ENCODE measurements around the gene ADCY5.

Gene ADCY5

DNA sequence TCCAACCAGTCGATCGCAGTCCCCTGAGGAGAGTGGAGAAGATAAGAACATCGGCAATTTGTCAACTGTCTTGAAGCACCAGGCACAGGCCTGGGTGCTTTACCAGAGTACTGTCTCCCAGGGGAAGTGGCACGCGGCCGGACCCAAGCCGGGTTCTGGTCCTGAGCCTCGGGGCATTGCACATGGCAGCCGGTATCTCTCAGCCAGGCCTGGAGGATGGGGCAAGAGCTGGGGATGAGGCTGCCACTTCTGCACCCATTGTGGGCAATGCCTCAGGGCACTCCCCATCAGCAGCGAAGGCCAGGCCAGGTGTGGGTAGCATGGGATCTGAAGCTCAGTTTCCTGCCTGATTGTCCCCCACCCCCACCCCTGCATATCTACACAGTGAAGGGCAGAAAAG is 77.5 kb downstream of the ADCY5 start:
- no peaks in the 10 kb centered on the region for H3K36me3 ChIP-seq
- H3K4me3 ChIP-seq = no peak overlapping the region
- no peaks in the 10 kb centered on the region for H4K20me1 ChIP-seq
- peaks cover 0 to 16% (median 10%) of the 10 kb centered on the region in 11 experiments; a peak in 8 of 22 replicates for H3K9me3 ChIP-seq (replicated peaks in 1 of 11)
- no peaks in the 10 kb centered on the region for H3K27me3 ChIP-seq
- TF ChIP-seq Cebpa-rat (IDR thresholded peaks at IDR 0.05) = no peak
- no peak overlapping the region for H3K9ac ChIP-seq
- H3K27ac ChIP-seq = no peak overlapping the region
- H3K4me1 ChIP-seq = peaks cover 0 to 8% (median 4%) of the 10 kb centered on the region in 10 experiments; a peak in 14 of 20 replicates
- H3K4me2 ChIP-seq = no peak overlapping the region

DNA sequence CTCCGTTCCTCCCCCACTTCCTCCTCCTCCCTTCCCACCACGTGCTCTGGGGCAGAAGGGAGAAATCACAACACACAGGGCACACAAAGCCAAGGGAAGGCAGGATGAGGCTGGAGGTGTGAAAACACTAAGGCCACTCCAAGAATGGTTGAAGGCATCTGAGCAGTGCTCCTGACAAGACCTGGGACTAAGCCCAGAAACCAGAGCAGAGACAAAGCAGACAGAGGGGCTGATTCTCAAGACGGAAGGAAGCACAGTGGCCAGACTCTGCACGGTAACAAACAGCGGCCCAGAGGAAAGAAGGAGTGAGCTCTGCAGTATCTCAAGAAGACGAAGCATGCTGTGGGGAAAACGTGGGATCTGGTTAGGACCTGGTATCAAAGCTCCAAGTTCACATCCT is 78.1 kb downstream of the ADCY5 start:
- TF ChIP-seq Cebpa-rat (IDR thresholded peaks at IDR 0.05) = no peak

GRCh38 chr3:123369085-123369484 is 79.8 kb downstream of the ADCY5 start:
- Histone ChIP-seq H3K9me3 (replicated peaks in 1 of 11) (peaks cover 0 to 16% (median 10%) of the 10 kb centered on the region in 11 experiments; a peak in 8 of 22 replicates), H3K4me1 (no peaks in the 10 kb centered on the region), H3K4me2 (no peak overlapping the region), H3K4me3 (no peak overlapping the region), H3K27ac (no peak overlapping the region), H3K27me3 (no peaks in the 10 kb centered on the region), H3K36me3 (no peaks in the 10 kb centered on the region), H4K20me1 (no peaks in the 10 kb centered on the region), H3K9ac (no peak overlapping the region)
- TF ChIP-seq Cebpa-rat (IDR thresholded peaks at IDR 0.05) = no peak

More for the DNA sequence above, 78.1 kb downstream of the ADCY5 start:
- no peaks in the 10 kb centered on the region for H3K27me3 ChIP-seq
- no peaks in the 10 kb centered on the region for H4K20me1 ChIP-seq
- no peak overlapping the region for H3K4me2 ChIP-seq
- H3K9me3 ChIP-seq (replicated peaks in 1 of 11) = peaks cover 0 to 16% (median 10%) of the 10 kb centered on the region in 11 experiments; a peak in 8 of 22 replicates
- no peak overlapping the region for H3K27ac ChIP-seq
- H3K4me3 ChIP-seq = no peak overlapping the region
- no peaks in the 10 kb centered on the region for H3K36me3 ChIP-seq
- no peak overlapping the region for H3K9ac ChIP-seq
- peaks cover 0 to 2% (median 0%) of the 10 kb centered on the region in 10 experiments; a peak in 2 of 20 replicates for H3K4me1 ChIP-seq

- TF ChIP-seq Cebpa-rat (IDR thresholded peaks at IDR 0.05) = no peak
- Histone ChIP-seq H4K20me1 (no peaks in the 10 kb centered on the region), H3K4me3 (no peak overlapping the region), H3K36me3 (no peaks in the 10 kb centered on the region), H3K9me3 (replicated peaks in 1 of 11) (peaks cover 0 to 16% (median 10%) of the 10 kb centered on the region in 11 experiments; a peak in 8 of 22 replicates), H3K27me3 (no peaks in the 10 kb centered on the region), H3K4me2 (no peak overlapping the region), H3K27ac (no peak overlapping the region), H3K4me1 (no peaks in the 10 kb centered on the region), H3K9ac (no peak overlapping the region)
Measured at GRCh38 chr3:123367467-123368154, 81.3 kb downstream of the ADCY5 start.

- H3K27me3 ChIP-seq = no peaks in the 10 kb centered on the region
- peaks cover 0 to 16% (median 10%) of the 10 kb centered on the region in 11 experiments; a peak in 8 of 22 replicates for H3K9me3 ChIP-seq (replicated peaks in 1 of 11)
- no peak for TF ChIP-seq Cebpa-rat (IDR thresholded peaks at IDR 0.05)
- no peaks in the 10 kb centered on the region for H3K4me1 ChIP-seq
- H3K4me3 ChIP-seq = no peak overlapping the region
- no peaks in the 10 kb centered on the region for H3K36me3 ChIP-seq
- no peaks in the 10 kb centered on the region for H4K20me1 ChIP-seq
- no peak overlapping the region for H3K4me2 ChIP-seq
- no peak overlapping the region for H3K27ac ChIP-seq
- no peak overlapping the region for H3K9ac ChIP-seq
Measured at GRCh38 chr3:123365450-123366143, 83.3 kb downstream of the ADCY5 start.

DNA sequence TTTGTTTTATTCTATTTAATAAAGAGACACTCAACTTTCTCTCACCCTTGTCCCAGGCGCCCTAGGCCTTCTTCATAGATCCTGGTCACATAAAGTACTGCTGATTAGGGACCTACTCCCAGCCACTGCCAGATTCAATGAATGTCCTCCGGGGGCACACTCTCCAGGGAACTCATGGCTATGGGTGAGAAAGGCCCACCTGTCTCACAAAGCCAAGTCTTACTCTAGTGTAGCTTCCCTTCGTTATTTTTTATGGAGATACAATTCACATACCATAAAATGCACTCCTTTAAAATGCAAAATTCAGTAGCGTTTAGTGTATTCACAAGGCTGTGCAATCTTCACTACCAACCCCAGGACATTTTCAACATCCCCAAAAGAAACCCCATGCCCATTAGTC is 87.8 kb downstream of the ADCY5 start:
- Histone ChIP-seq H3K27me3 (no peaks in the 10 kb centered on the region), H3K36me3 (no peaks in the 10 kb centered on the region), H3K9ac (no peak overlapping the region), H3K9me3 (replicated peaks in 1 of 11) (no peaks in the 10 kb centered on the region; a peak in 1 of 22 replicates), H3K4me2 (no peak overlapping the region), H4K20me1 (no peaks in the 10 kb centered on the region), H3K4me1 (peaks cover 0 to 21% (median 11%) of the 10 kb centered on the region in 10 experiments; a peak in 11 of 20 replicates), H3K27ac (no peak overlapping the region), H3K4me3 (no peak overlapping the region)
- no peak for TF ChIP-seq Cebpa-rat (IDR thresholded peaks at IDR 0.05)

GRCh38 chr3:123357275-123357674 is 91.6 kb downstream of the ADCY5 start:
- H3K36me3 ChIP-seq = no peaks in the 10 kb centered on the region
- no peak for TF ChIP-seq Cebpa-rat (IDR thresholded peaks at IDR 0.05)
- H3K4me1 ChIP-seq = peaks cover 0 to 26% (median 12%) of the 10 kb centered on the region in 10 experiments; a peak in 11 of 20 replicates
- H3K9ac ChIP-seq = no peak overlapping the region
- H3K4me2 ChIP-seq = peak overlapping the region in 7 of 11 experiments; percentile 22 to 66 (median 50); a peak in 11 of 22 replicates
- no peak overlapping the region for H3K27ac ChIP-seq
- H4K20me1 ChIP-seq = no peaks in the 10 kb centered on the region
- peaks cover 8 to 19% (median 16%) of the 10 kb centered on the region in 11 experiments; a peak in 19 of 22 replicates for H3K9me3 ChIP-seq (replicated peaks in 1 of 11)
- H3K27me3 ChIP-seq = no peaks in the 10 kb centered on the region
- H3K4me3 ChIP-seq = no peak overlapping the region

- Histone ChIP-seq H3K36me3 (no peaks in the 10 kb centered on the region), H3K4me1 (peaks cover 0 to 45% (median 19%) of the 10 kb centered on the region in 10 experiments; a peak in 12 of 20 replicates), H4K20me1 (no peaks in the 10 kb centered on the region), H3K9me3 (replicated peaks in 1 of 11) (peaks cover 8 to 19% (median 16%) of the 10 kb centered on the region in 11 experiments; a peak in 19 of 22 replicates), H3K4me2 (no peak overlapping the region), H3K4me3 (no peak overlapping the region), H3K27ac (no peak overlapping the region), H3K27me3 (no peaks in the 10 kb centered on the region), H3K9ac (no peak overlapping the region)
- no peak for TF ChIP-seq Cebpa-rat (IDR thresholded peaks at IDR 0.05)
Measured at GRCh38 chr3:123353850-123354233, 95.0 kb downstream of the ADCY5 start.

DNA sequence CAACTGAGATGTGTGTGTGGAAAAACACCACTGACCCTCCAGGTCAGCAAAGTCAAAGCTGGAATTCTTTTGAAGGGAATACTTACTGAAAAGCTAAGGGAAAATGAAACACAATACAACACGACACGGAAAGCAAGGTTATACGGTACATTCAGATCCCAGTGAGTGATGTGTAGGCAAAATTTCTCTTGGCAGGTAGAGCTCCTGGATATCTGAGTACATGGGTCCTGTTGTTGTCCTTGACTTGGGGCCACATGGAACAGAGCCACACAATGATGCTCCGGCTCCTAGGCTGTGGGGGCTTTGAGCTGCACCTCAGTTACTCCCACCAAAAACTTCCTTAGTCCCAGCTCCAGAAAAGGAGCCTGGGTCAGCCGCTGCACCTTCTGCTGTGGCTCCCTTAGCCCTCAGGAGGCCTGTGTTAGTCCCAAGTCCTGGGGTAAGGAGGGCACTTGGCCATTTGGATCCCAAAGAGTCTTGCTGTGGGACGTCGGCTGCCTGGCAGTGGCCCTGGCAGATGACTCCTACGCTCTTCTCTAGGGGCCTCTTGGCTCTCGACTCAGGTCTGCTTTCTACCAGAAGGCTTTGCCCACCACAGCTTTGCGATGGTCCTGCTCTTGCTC is 95.6 kb downstream of the ADCY5 start:
- Histone ChIP-seq H3K4me2 (no peak overlapping the region; a peak in 1 of 22 replicates), H3K4me3 (no peak overlapping the region), H3K27me3 (no peaks in the 10 kb centered on the region), H3K9me3 (replicated peaks in 1 of 11) (peaks cover 8 to 19% (median 16%) of the 10 kb centered on the region in 11 experiments; a peak in 19 of 22 replicates), H3K36me3 (no peaks in the 10 kb centered on the region), H3K9ac (no peak overlapping the region), H3K27ac (no peak overlapping the region), H4K20me1 (no peaks in the 10 kb centered on the region), H3K4me1 (peaks cover 0 to 45% (median 18%) of the 10 kb centered on the region in 10 experiments; a peak in 12 of 20 replicates)
- TF ChIP-seq Cebpa-rat (IDR thresholded peaks at IDR 0.05) = no peak
